Measurements from ENCODE around the gene PLXNC1. TPM values are rescaled to one million over a fixed set of nuclear protein-coding genes. Genes with fewer than 3 reads are reported as not detected.

Gene PLXNC1
- total and polyA plus RNA-seq, 7 donors: 1.2 to 10.2 (median 4.3) TPM

GRCh38 chr12:94191023-94191422, 42.6 kb downstream of the PLXNC1 start:
- WGBS, 2 donors: 95 to 96% methylated on average over 2 of the region's 2 CpGs
- Histone ChIP-seq H3K27me3 (no peaks in the 10 kb centered on the region), H3K4me3 (no peak overlapping the region), H3K4me1 (no peaks in the 10 kb centered on the region), H3K9me3 (no peaks in the 10 kb centered on the region), H3K27ac (no peak overlapping the region), H3K36me3 (no peaks in the 10 kb centered on the region)
- TF ChIP-seq POLR2AphosphoS5 (IDR thresholded peaks at IDR 0.05) (no peak), POLR2A (IDR thresholded peaks at IDR 0.05) (no peak), CTCF (IDR thresholded peaks at IDR 0.05) (no peak), EP300 (IDR thresholded peaks at IDR 0.05) (no peak)
- intact Hi-C loops (cut with DNase I): no loop called here
- DNase-seq: no peak

GRCh38 chr12:94191811-94192210, 43.4 kb downstream of the PLXNC1 start:
- no peak for DNase-seq
- no peaks in the 10 kb centered on the region for H3K27me3 ChIP-seq
- H3K36me3 ChIP-seq: no peaks in the 10 kb centered on the region
- WGBS, 2 donors: 97 to 100% methylated on average over 1 of the region's 1 CpG
- H3K9me3 ChIP-seq: no peaks in the 10 kb centered on the region
- intact Hi-C loops (cut with DNase I): no loop called here
- no peaks in the 10 kb centered on the region for H3K4me1 ChIP-seq
- no peak for TF ChIP-seq POLR2A (IDR thresholded peaks at IDR 0.05)
- TF ChIP-seq POLR2AphosphoS5 (IDR thresholded peaks at IDR 0.05): no peak
- no peak for TF ChIP-seq CTCF (IDR thresholded peaks at IDR 0.05)
- no peak for TF ChIP-seq EP300 (IDR thresholded peaks at IDR 0.05)
- no peak overlapping the region for H3K27ac ChIP-seq
- no peak overlapping the region for H3K4me3 ChIP-seq

GRCh38 chr12:94192506-94192905, 44.1 kb downstream of the PLXNC1 start:
- TF ChIP-seq CTCF (IDR thresholded peaks at IDR 0.05): no peak
- no peak for TF ChIP-seq POLR2A (IDR thresholded peaks at IDR 0.05)
- no peak for TF ChIP-seq EP300 (IDR thresholded peaks at IDR 0.05)
- no peak for TF ChIP-seq POLR2AphosphoS5 (IDR thresholded peaks at IDR 0.05)
- H3K9me3 ChIP-seq: no peaks in the 10 kb centered on the region
- no peaks in the 10 kb centered on the region for H3K4me1 ChIP-seq
- H3K4me3 ChIP-seq: no peak overlapping the region
- no peaks in the 10 kb centered on the region for H3K27me3 ChIP-seq
- no peak for DNase-seq
- H3K36me3 ChIP-seq: no peaks in the 10 kb centered on the region
- no peak overlapping the region for H3K27ac ChIP-seq
- intact Hi-C loops (cut with DNase I): no loop called here

GRCh38 chr12:94193168-94193567, 44.8 kb downstream of the PLXNC1 start:
- no peaks in the 10 kb centered on the region for H3K9me3 ChIP-seq
- no peaks in the 10 kb centered on the region for H3K27me3 ChIP-seq
- WGBS, 2 donors: 68 to 90% methylated on average over 3 of the region's 3 CpGs
- H3K36me3 ChIP-seq: no peaks in the 10 kb centered on the region
- intact Hi-C loops (cut with DNase I): no loop called here
- TF ChIP-seq POLR2A (IDR thresholded peaks at IDR 0.05) (no peak), POLR2AphosphoS5 (IDR thresholded peaks at IDR 0.05) (no peak), EP300 (IDR thresholded peaks at IDR 0.05) (no peak), CTCF (IDR thresholded peaks at IDR 0.05) (no peak)
- no peak for DNase-seq
- H3K27ac ChIP-seq: no peak overlapping the region
- H3K4me3 ChIP-seq: no peak overlapping the region
- H3K4me1 ChIP-seq: no peaks in the 10 kb centered on the region

- intact Hi-C loops (cut with DNase I): no loop called here
- no peak for DNase-seq
- no peak for TF ChIP-seq POLR2AphosphoS5 (IDR thresholded peaks at IDR 0.05)
- TF ChIP-seq CTCF (IDR thresholded peaks at IDR 0.05): no peak
- 95 to 96% methylated on average over 6 of the region's 6 CpGs for WGBS, 2 donors
- no peaks in the 10 kb centered on the region for H3K9me3 ChIP-seq
- no peaks in the 10 kb centered on the region for H3K27me3 ChIP-seq
- H3K4me3 ChIP-seq: no peak overlapping the region
- H3K27ac ChIP-seq: no peak overlapping the region
- H3K36me3 ChIP-seq: no peaks in the 10 kb centered on the region
- no peaks in the 10 kb centered on the region for H3K4me1 ChIP-seq
Measured at GRCh38 chr12:94195483-94195882, 47.1 kb downstream of the PLXNC1 start.
